Fibroblast of pulmonary artery (primary cell): ENCODE data around the gene PXDC1.

ENCODE experiments used
- DNase-seq: peaks from one replicate; pipeline ENCODE4 v3.0.0-alpha.2; 2010; ENCODE audit warnings: low read depth
- H3K4me3 ChIP-seq: replicated peaks from 2 replicates; pipeline ENCODE4 v1.5.1; 2011; ENCODE audit warnings: low read depth, mild to moderate bottlenecking, control low read depth, low read length, moderate library complexity
- TF ChIP-seq, protein P1 (sequence below): IDR thresholded peaks from 2 replicates; pipeline ENCODE4 v1.5.1; 2011; ENCODE audit warnings: mild to moderate bottlenecking, control low read depth, low read length, inconsistent platforms; ENCODE audit errors: missing control alignments

The PXDC1 gene

DNA sequence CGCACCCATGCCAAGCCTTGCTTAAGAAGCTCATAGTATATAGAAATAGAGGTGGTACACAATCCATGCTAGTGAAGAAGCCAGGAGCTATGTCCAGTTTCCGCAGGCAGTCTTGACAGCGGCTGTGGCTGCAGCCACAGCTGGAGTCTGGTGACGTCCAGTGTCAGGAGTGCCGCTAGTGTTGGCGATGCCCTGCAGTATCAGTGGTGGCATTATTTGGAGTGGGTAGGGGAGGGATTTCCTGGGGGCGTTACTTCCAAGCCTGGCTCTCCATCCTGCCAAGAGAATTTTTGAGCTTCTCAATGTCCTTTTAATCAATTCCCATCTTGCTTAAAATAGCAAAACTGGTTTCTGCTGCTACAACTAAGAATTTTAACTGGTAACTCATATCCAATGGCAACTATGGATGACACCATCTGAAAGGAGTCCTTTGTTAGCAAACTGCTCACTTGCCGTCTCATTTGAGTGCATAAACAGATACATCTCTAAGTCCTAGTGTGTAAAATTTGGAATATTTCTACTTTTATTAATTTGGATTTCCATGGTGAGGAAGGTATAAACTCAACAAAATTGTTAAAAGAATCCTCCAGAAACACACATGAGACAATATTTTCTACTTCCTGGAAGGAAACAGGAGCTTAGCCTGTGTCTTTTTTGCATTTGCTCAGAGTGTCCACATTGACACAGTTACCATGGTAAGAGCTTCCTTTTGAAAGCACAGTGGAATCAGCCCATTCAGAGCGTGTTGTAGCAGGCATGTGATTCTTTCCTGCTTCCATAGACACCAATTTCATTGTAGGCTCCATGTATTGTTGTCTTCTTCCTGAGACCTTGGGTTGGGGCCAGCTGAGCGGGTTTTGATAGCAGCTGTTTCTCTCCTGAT, 44.6 kb upstream of the PXDC1 start:
- DNase-seq: peak; percentile 69
- TF ChIP-seq, protein P1, sequence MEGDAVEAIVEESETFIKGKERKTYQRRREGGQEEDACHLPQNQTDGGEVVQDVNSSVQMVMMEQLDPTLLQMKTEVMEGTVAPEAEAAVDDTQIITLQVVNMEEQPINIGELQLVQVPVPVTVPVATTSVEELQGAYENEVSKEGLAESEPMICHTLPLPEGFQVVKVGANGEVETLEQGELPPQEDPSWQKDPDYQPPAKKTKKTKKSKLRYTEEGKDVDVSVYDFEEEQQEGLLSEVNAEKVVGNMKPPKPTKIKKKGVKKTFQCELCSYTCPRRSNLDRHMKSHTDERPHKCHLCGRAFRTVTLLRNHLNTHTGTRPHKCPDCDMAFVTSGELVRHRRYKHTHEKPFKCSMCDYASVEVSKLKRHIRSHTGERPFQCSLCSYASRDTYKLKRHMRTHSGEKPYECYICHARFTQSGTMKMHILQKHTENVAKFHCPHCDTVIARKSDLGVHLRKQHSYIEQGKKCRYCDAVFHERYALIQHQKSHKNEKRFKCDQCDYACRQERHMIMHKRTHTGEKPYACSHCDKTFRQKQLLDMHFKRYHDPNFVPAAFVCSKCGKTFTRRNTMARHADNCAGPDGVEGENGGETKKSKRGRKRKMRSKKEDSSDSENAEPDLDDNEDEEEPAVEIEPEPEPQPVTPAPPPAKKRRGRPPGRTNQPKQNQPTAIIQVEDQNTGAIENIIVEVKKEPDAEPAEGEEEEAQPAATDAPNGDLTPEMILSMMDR: no peak
- no peak overlapping the region for H3K4me3 ChIP-seq

- H3K4me3 ChIP-seq: no peak overlapping the region
- TF ChIP-seq, protein P1: no peak
- no peak for DNase-seq
These were observed 42.6 kb upstream of the PXDC1 start for GRCh38 chr6:3794092-3794491.

DNA sequence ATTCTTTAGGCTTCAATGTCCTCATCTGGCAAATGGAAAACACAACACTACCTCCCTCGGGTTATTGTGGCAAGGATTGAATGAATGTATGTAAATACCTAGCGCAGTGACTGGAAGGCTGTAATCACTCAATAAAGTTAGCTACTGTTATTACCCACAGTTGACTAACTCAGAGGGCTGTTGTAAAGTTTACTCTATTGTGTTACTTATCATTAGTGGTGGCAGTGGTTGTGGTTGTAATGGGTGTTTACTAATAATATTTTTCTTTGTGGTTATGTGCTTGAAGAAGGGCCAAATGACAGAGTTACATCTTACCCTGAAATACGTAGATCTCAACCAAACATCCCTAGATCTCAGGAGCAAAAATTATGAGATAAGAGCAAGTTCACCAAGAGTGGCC, 42.0 kb upstream of the PXDC1 start:
- no peak for DNase-seq

DNA sequence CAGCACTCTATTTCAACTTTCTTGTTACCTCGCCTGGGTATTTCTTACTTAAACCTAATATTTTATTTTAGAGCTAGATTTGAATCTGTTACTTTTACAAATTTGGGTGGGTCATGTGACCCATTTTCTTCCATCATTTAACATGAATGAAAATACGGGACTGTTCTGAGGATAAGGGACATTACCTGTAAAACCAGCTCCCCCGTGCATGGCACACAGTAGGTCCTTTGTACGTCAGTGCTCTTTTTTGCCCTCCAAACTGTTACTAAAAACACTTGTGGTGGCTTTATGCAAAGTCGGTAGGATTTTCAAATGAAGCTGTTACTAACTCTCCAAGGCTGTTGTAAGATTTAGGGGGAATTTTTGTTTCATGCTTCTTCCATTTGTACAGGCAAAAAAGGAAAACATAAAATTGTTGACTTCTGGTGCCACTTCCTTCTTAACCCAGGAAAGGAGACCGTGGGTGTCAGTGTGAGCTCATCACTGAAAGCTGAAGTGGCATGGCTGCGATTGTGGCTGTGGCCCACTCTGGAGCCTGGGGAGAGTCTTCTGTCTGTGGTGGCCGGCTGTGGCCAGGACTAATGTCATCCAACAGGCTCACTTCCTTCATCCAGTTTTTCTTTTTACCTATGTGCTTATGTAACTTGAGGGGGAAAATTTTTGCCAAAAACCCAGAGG, 40.2 kb upstream of the PXDC1 start:
- DNase-seq: no peak
- TF ChIP-seq, protein P1: no peak
- no peak overlapping the region for H3K4me3 ChIP-seq

More for the DNA sequence above, 42.0 kb upstream of the PXDC1 start:
- TF ChIP-seq, protein P1: no peak
- no peak overlapping the region for H3K4me3 ChIP-seq

DNA sequence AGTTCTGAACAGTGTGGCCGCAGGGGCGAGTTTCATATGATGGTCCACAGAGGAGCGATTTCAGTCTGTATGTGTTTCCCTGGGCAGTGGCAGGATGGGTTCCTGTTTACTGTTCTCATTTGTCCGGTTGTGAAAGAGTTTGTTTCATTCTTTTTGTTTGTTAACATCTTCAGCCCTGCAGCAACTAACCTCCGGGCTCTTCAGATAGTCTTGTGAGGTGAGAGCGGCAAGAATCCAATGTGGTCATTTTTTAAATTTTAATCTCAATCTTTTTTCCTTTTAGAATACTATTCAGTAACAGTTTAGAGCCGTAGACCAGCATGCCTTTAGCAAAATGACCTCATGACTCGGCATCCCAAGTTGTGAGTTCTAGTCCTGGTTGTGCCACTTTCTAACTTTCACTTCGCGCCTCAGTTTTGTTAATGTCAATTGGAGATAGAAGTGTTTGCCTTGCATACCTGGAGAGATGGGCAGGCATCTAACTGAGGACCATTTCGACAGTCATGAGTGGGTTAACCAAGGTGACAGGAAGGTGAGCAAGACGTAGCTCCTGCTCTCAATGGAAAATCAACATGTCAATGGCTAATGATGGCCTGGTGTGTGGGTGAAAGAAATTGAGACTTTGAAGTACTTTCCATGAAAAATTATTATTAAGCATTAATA, 38.5 kb upstream of the PXDC1 start:
- H3K4me3 ChIP-seq: no peak overlapping the region
- TF ChIP-seq, protein P1: no peak
- no peak for DNase-seq

DNA sequence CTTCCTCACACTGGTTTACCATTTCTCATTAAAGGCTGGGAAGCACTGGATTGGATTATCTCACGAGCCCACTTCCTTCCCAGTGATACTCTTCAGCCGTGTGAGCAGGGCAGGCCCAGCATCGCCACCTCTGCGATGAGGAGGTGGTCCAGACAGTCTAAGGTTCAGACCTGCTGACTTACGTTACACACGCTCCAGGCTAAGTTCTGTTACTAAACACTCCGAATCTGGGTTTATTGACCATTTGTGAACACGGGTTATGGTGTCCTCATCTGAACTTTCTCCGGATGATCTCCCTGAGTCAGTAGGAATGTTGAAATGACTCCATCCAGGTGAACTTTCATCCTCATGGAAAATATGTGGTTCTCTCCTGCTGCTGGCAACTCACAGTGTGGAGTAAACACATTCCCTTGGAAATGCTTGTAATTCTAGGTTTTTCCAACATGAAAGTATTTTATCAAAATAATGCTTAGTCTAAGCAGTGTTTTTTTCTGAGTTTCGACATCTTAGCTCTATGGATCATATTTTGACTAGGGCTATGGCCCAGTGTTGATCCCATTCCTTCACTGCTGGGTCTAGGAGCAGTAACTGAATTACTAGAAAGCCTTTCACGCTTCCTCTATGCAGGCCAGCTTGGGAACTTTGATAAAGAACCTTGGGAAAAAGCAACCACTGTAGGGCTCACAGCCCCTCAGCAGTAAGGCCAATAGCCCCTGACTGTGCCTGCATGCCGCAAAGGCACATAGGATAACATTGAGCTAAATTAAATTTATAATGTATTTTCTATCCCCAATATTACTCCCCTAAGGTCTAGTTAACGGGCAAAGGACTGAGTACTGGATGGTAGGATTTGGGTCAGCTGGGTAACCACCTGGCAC, 37.7 kb upstream of the PXDC1 start:
- TF ChIP-seq, protein P1: no peak
- no peak overlapping the region for H3K4me3 ChIP-seq
- no peak for DNase-seq
